Sigmoid colon (tissue), 7 donors: ENCODE results near the gene MAP1S. TPM values are rescaled to one million over a fixed set of nuclear protein-coding genes. Genes with fewer than 3 reads are reported as not detected.
A peak's percentile ranks its signal among the peaks of the same experiment; 100 is the strongest.

ENCODE experiments used
- DNase-seq: peaks from one replicate; pipeline ENCODE4 v3.0.0-alpha.2; 2019
- H3K27ac ChIP-seq, 4 donors: fragments of 200-600 bp; sonication (generic); one replicate each; pipeline ENCODE4 v1.5.1; 2016 to 2019; ENCODE audit warnings: mild to moderate bottlenecking in 1 of 4
- H3K27me3 ChIP-seq, 3 donors: fragments of 200-600 bp; sonication (generic); one replicate each; pipeline ENCODE4 v1.5.1; 2019; ENCODE audit warnings: mild to moderate bottlenecking in 1 of 3
- H3K36me3 ChIP-seq, 4 donors: fragments of 200-600 bp; sonication (generic); one replicate each; pipeline ENCODE4 v1.5.1; 2016 to 2019
- H3K4me1 ChIP-seq, 4 donors: fragments of 200-600 bp; sonication (generic); one replicate each; pipeline ENCODE4 v1.5.1; 2017 to 2019
- H3K4me3 ChIP-seq, 4 donors: fragments of 200-600 bp; sonication (generic); one replicate each; pipeline ENCODE4 v1.5.1; 2017 to 2019; ENCODE audit warnings: mild to moderate bottlenecking in 2 of 4, moderate library complexity in 1 of 4
- H3K9me3 ChIP-seq, 4 donors: fragments of 200-600 bp in 3 of 4; sonication (generic) in 3 of 4; one replicate each; pipeline versions ENCODE4 v1.5.1 to v1.6.1; 2013 to 2019
- EP300 ChIP-seq, 4 donors: sonication (generic); formaldehyde crosslinking; IDR thresholded peaks; one replicate each; pipeline ENCODE4 v1.6.1; 2017; ENCODE audit warnings: antibody characterized with exemption in 4 of 4
- POLR2A ChIP-seq, 2 donors: fragments of 450-650 bp; IDR thresholded peaks; one replicate each; pipeline ENCODE4 v1.6.1; 2016; ENCODE audit warnings: antibody characterized with exemption in 2 of 2, mild to moderate bottlenecking in 2 of 2, moderate library complexity in 2 of 2
- POLR2AphosphoS5 ChIP-seq, 4 donors: sonication (generic); formaldehyde crosslinking; IDR thresholded peaks; one replicate each; pipeline ENCODE4 v1.6.1; 2017; ENCODE audit warnings: antibody characterized with exemption in 4 of 4
- WGBS, 2 donors: extraction: QIAGEN DNeasy Blood & Tissue Kit; methylation state at CpG; one replicate each; pipeline ENCODE4 v1.1.7; 2013; 5-methylcytosine and 5-hydroxymethylcytosine counted together
- intact Hi-C: fragments of 100-400 bp; cut with DNase I; formaldehyde crosslinking; loops from one replicate; pipeline ENCODE4 v1.15.1; 2023
- polyA plus RNA-seq, 3 donors: library from polyadenylated mRNA; stranded (reverse); fragments of 200-250 nt; gene quantifications; one replicate each; pipeline ENCODE4 v1.2.3, GENCODE V29; 2013
- total RNA-seq, 4 donors: library from RNA; depleted of rRNA; stranded (reverse); fragments of >200 nt; gene quantifications; one replicate each; pipeline ENCODE4 v1.1.0, GENCODE V29; 2016
- TF ChIP-seq, protein P1 (sequence below), 4 experiments: fragments of 450-650 bp in 3 of 4; fragments of 200-600 bp in 1 of 4; IDR thresholded peaks; one replicate each; pipeline ENCODE4 v1.5.1; 2016 to 2019; ENCODE audit warnings: antibody characterized with exemption in 4 of 4, mild to moderate bottlenecking in 3 of 4, moderate library complexity in 2 of 4
- donor health status: healthy with polysubstance abuse.
- donor health status: Bipolar disorder and iron deficiency.
- donor health status: healthy.

Gene MAP1S
- total and polyA plus RNA-seq, 7 donors, result 13.3 to 35.8 (median 15.7) TPM

- no peaks in the 10 kb centered on the region for H3K36me3 ChIP-seq
- H3K4me3 ChIP-seq, result peak overlapping the region in 2 of 4 donors; percentile 15 to 28
- no peak overlapping the region for H3K27ac ChIP-seq
- H3K9me3 ChIP-seq, result no peaks in the 10 kb centered on the region
- TF ChIP-seq POLR2AphosphoS5 (IDR thresholded peaks at IDR 0.05), result peak in 1 of 4 donors; percentile 69
- TF ChIP-seq POLR2A (IDR thresholded peaks at IDR 0.05), result no peak
- TF ChIP-seq EP300 (IDR thresholded peaks at IDR 0.05), result peak in 2 of 4 donors; percentile 16 to 27
- TF ChIP-seq, protein P1, sequence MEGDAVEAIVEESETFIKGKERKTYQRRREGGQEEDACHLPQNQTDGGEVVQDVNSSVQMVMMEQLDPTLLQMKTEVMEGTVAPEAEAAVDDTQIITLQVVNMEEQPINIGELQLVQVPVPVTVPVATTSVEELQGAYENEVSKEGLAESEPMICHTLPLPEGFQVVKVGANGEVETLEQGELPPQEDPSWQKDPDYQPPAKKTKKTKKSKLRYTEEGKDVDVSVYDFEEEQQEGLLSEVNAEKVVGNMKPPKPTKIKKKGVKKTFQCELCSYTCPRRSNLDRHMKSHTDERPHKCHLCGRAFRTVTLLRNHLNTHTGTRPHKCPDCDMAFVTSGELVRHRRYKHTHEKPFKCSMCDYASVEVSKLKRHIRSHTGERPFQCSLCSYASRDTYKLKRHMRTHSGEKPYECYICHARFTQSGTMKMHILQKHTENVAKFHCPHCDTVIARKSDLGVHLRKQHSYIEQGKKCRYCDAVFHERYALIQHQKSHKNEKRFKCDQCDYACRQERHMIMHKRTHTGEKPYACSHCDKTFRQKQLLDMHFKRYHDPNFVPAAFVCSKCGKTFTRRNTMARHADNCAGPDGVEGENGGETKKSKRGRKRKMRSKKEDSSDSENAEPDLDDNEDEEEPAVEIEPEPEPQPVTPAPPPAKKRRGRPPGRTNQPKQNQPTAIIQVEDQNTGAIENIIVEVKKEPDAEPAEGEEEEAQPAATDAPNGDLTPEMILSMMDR (IDR thresholded peaks at IDR 0.05), result no peak
- WGBS, 2 donors, result 4 to 9% methylated on average over 38 of the region's 38 CpGs
- peaks cover 12 to 83% (median 45%) of the 10 kb centered on the region in 3 donors for H3K27me3 ChIP-seq
- intact Hi-C loops, result no loop called here
- peak; percentile 79 for DNase-seq
- H3K4me1 ChIP-seq, result peaks cover 0 to 9% (median 2%) of the 10 kb centered on the region in 4 donors
Measured at GRCh38 chr19:17680230-17680722, 39.0 kb upstream of the MAP1S start.

GRCh38 chr19:17681505-17682125 lies 37.7 kb upstream of the MAP1S start:
- 55 to 67% methylated on average over 25 of the region's 25 CpGs for WGBS, 2 donors

GRCh38 chr19:17682273-17682672 lies 37.0 kb upstream of the MAP1S start:
- DNase-seq, result no peak
- WGBS, 2 donors, result 69 to 77% methylated on average over 5 of the region's 5 CpGs
- Histone ChIP-seq H3K27me3 (peaks cover 24 to 100% (median 63%) of the 10 kb centered on the region in 3 donors), H3K9me3 (no peaks in the 10 kb centered on the region), H3K4me1 (peaks cover 0 to 22% (median 12%) of the 10 kb centered on the region in 4 donors), H3K4me3 (no peak overlapping the region), H3K27ac (no peak overlapping the region), H3K36me3 (no peaks in the 10 kb centered on the region)
- no peak for TF ChIP-seq POLR2AphosphoS5 (IDR thresholded peaks at IDR 0.05)
- TF ChIP-seq, protein P1 (IDR thresholded peaks at IDR 0.05), result no peak
- TF ChIP-seq EP300 (IDR thresholded peaks at IDR 0.05), result no peak
- TF ChIP-seq POLR2A (IDR thresholded peaks at IDR 0.05), result no peak
- intact Hi-C loops, result no loop called here

More at GRCh38 chr19:17681505-17682125, 37.7 kb upstream of the MAP1S start:
- intact Hi-C loops, result no loop called here
- H3K27ac ChIP-seq, result no peak overlapping the region
- H3K4me3 ChIP-seq, result no peak overlapping the region
- H3K4me1 ChIP-seq, result peaks cover 0 to 16% (median 8%) of the 10 kb centered on the region in 4 donors
- H3K27me3 ChIP-seq, result peaks cover 17 to 97% (median 56%) of the 10 kb centered on the region in 3 donors
- H3K36me3 ChIP-seq, result no peaks in the 10 kb centered on the region
- no peak for DNase-seq
- no peaks in the 10 kb centered on the region for H3K9me3 ChIP-seq
- TF ChIP-seq POLR2A (IDR thresholded peaks at IDR 0.05) (no peak), EP300 (IDR thresholded peaks at IDR 0.05) (no peak), POLR2AphosphoS5 (IDR thresholded peaks at IDR 0.05) (no peak)
- TF ChIP-seq, protein P1 (IDR thresholded peaks at IDR 0.05), result no peak

DNA sequence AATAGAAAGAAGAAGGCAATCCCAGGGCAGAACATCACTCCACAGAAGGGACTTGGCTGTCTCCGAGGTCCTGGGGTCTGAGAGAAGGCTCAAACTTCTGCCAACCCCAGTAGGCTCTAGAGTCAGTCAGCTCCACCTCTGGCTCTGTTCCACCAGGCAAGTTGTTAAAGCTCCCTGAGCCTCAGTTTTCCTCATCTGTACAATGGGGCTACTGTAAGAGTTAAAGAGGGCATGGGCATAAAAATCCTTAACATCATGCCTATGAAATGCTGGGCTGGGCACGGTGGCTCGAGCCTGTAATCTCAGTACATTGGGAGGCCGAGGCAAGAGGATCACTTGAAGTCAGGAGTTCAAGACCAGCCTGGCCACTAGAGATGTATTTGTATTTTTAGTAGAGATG lies 36.2 kb upstream of the MAP1S start:
- no peak for DNase-seq
- Histone ChIP-seq H3K27me3 (peaks cover 32 to 100% (median 69%) of the 10 kb centered on the region in 3 donors), H3K27ac (no peak overlapping the region), H3K9me3 (no peaks in the 10 kb centered on the region), H3K36me3 (no peaks in the 10 kb centered on the region), H3K4me1 (peaks cover 0 to 27% (median 16%) of the 10 kb centered on the region in 4 donors), H3K4me3 (no peak overlapping the region)
- 82 to 85% methylated on average over 4 of the region's 4 CpGs for WGBS, 2 donors
- intact Hi-C loops, result no loop called here
- TF ChIP-seq, protein P1 (IDR thresholded peaks at IDR 0.05), result no peak
- TF ChIP-seq EP300 (IDR thresholded peaks at IDR 0.05) (no peak), POLR2A (IDR thresholded peaks at IDR 0.05) (no peak), POLR2AphosphoS5 (IDR thresholded peaks at IDR 0.05) (no peak)
